GM18858 (cell line): ENCODE data around the gene WFIKKN1.
A peak's percentile ranks its signal among the peaks of the same experiment; 100 is the strongest.

ENCODE experiments used
- ATAC-seq: cut with Tn5 transposase; IDR thresholded peaks from one replicate; pipeline ENCODE4 v1.9.1; 2021; ENCODE audit not compliant: unreplicated experiment

The WFIKKN1 gene

GRCh38 chr16:651844-652243, 21.1 kb downstream of the WFIKKN1 start:
- ATAC-seq, result no peak

GRCh38 chr16:652454-653305, 21.9 kb downstream of the WFIKKN1 start:
- no peak for ATAC-seq

- ATAC-seq, result no peak
Measured at GRCh38 chr16:654034-654433, 23.2 kb downstream of the WFIKKN1 start.

DNA sequence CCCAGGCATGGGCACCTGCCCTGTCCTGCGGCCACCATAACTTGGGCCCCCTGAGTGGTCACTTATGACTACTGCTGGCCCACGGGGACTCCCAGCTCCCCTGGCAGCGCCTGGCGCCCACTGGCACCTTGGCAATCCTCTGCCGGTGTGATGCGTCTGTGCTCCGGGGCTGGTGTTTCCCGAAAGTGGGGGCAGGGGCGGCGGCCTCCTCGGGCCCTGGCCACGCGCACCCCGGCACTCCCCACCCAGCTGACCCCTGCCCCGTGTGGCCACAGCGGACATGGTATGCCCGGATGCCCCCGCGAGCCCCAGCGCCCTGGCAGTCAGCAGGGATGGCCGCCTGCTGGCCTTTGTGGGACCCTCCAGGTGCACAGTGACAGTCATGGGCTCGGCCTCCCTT, 26.7 kb downstream of the WFIKKN1 start:
- ATAC-seq, result no peak

DNA sequence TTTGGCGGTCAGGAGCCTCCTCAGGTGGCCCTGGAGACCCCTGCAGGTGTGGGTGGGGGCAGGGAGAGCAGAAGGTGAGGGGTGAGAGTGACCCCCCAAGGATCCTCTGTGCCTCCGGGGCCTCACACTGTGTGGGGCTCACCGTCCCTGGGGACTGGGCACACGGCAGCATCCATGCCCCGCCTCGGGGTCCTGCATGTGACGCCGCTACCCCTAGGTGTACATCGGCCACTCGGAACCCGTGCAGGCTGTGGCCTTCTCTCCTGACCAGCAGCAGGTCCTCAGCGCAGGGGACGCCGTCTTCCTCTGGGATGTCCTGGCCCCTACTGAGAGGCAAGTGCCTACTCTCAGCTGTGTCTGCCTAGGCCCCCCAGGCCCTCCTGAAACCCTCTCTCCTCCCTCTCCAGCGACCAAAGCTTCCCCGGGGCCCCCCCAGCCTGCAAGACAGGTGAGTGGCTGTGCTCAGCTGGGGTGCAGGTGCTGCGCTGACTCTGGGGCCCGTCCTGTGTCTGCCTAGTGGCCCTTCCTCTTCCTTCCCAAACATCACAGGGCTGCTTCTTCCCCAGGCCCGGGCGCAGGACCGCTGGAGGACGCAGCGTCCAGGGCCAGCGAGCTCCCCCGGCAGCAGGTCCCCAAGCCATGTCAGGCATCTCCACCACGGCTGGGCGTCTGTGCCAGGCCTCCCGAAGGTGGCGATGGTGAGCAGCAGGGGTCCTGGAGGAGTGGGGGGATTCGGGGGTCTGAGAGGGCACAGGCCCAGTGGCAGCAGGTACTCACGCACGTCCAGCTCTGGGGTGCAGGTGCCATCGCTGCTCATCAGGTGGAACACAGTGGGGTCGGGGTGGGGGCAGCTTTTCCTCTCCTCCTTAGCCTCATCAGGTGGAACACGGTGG, 28.1 kb downstream of the WFIKKN1 start:
- no peak for ATAC-seq

- no peak for ATAC-seq
Measured at GRCh38 chr16:659618-660017, 28.8 kb downstream of the WFIKKN1 start.

DNA sequence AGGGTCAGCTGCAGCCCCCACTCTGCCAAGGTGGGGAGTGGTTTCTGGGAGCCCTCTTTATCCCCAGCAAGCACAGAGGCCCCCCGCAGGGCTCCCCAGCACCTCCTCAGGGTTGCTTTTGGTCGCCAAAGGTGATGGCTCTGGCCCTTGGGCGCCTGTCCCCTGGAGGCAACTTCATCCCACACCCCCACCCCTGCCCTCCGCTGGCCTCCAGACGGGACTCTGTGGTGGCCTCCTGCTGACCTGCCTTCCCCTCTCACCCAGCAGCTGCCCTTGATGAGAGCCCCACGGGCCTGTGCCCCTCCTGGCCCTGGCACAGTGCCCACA, 29.3 kb downstream of the WFIKKN1 start:
- ATAC-seq, result no peak

GRCh38 chr16:660459-661183, 29.8 kb downstream of the WFIKKN1 start:
- no peak for ATAC-seq

DNA sequence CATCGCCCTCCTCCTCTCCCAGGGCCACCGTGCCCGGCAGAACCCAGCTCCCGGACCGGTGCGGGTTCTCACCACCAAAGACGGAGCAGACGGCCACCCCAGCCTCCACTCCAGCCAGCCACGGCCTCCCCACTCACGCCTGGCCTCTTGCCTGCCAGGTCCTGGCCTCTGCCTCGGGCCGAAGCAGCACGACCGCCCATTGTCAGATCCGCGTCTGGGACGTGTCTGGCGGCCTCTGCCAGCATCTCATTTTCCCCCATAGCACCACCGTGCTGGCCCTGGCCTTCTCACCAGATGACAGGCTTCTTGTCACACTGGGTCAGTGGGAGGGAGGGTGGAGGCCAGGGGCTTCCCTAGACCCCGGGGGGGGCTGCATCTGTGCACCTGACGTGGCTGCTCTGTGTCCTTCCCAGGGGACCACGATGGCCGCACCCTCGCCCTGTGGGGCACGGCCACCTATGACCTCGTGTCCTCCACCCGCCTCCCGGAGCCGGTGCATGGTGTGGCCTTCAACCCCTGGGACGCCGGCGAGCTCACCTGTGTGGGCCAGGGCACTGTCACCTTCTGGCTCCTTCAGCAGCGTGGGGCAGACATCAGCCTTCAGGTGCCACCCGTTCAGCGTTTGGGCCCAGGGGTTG, 30.5 kb downstream of the WFIKKN1 start:
- ATAC-seq, result no peak

GRCh38 chr16:662095-662494, 31.3 kb downstream of the WFIKKN1 start:
- no peak for ATAC-seq

DNA sequence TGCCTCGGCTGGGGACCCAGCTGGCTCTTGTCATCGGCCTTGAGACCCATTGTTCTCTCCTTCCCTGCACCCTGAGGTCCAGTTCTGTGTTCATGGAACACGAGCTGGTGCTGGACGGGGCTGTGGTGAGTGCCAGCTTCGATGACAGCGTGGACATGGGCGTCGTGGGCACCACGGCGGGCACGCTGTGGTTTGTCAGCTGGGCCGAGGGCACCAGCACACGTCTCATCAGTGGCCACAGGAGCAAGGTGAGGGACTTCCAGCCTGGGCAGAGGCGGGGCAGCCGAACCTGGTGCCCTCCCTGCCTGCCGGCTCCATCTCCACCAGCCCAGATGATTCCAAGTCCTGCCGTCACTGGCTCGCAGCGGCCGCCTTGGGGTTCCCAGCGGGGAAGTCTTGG, 31.8 kb downstream of the WFIKKN1 start:
- ATAC-seq, result no peak

DNA sequence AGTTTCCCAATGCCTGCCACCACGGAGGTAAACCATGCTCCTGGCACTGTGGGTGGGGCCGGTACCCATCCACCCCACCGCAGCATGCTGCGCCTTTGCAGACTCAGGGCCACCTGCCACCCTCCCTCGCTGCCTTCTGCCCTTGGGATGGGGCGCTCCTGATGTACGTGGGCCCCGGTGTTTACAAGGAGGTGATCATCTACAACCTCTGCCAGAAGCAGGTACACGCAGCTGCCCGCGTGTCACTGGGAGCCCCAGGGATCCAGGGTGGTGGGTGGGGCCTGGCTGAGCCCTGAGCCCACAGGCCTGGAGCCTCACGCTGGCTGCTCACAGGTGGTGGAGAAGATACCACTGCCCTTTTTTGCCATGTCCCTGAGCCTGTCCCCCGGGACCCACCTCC, 35.8 kb downstream of the WFIKKN1 start:
- ATAC-seq, result no peak

DNA sequence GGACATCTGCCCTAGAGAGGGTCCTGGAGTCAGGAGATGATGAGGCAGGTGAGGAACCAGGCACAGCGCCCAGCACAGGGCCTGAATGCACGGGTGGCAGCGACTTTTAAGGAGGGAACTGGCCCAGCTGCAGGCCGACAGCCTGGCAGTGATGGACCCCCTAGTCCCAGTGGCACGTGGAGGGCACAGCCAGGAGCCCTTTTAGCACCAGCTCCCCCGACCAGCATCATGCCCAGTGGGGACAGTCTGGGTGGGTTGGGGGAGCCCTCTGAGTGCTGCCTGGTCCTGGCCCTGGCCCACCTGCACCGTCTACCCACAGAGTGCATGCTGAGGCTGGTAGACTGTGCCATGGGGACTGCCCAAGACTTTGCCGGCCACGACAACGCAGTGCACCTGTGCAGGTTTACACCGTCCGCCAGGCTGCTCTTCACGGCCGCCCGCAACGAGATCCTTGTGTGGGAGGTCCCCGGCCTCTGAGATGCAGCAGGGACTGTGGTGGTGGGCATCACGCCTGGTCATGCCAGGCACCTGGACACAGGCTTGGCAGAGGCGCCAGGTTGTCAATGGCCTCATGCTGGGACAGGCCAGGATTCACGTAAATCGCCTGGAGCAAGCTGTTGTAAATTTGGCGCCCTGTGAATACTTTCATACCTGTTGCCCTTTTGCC, 36.5 kb downstream of the WFIKKN1 start:
- ATAC-seq, result no peak

GRCh38 chr16:667780-668518, 37.2 kb downstream of the WFIKKN1 start, which contains the start of gene RHOT2:
TSS of gene RHOT2 (plus strand) at chr16:668132. CDS start at chr16:668200, 68 bp downstream.
- peak; percentile 71 for ATAC-seq

- no peak for ATAC-seq
Measured at GRCh38 chr16:668519-669171, 37.9 kb downstream of the WFIKKN1 start.

DNA sequence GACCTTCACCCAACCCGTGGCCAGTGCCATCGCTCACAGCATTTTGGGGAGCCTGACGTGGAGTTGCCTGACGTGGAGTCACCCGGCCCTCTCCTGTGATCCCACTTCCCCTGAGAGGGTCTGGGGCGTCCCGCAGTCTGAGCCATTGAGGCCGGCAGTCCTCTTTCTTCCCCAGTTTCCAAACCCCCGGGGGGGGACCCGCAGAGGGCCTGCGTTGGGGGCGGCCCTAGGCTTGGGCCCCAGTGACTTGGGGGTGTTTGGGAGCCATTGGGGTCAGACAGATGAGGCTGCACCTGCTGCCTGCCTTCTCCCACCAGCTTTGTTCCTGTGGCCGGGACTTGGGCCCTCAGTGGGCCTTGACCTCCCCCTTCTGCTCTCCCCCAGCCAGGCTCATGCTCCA, 38.9 kb downstream of the WFIKKN1 start:
- ATAC-seq, result no peak

- no peak for ATAC-seq
Measured at GRCh38 chr16:670485-671352, 39.9 kb downstream of the WFIKKN1 start.
